Measurements from ENCODE around the gene OR7A5.
"Not testable (repeated sequence)": the region's sequence is repeated elsewhere in the genome, so short reads cannot be mapped to it uniquely, and the experiment has no call there.

OR7A5 gene

GRCh38 chr19:14835011-14835410, at the start of gene OR7A5, which contains the start of gene OR7C1:
Gene OR7A5 (minus strand): TSS chr19:14835185. CDS start chr19:14828241, 6,944 bp downstream.
Gene OR7C1 (minus strand): TSS chr19:14835185. CDS start chr19:14800136, 35,049 bp downstream.
- no peak for DNase-seq

- DNase-seq, result no peak
These were observed 36.7 kb upstream of the OR7A5 start for GRCh38 chr19:14871619-14872230.

- DNase-seq, result no peak
These were observed 33.5 kb upstream of the OR7A5 start for GRCh38 chr19:14868497-14868896.

GRCh38 chr19:14848822-14849221, 13.8 kb upstream of the OR7A5 start, which contains the start of gene OR7A10:
Gene OR7A10 (minus strand): TSS chr19:14848922. CDS start chr19:14841877, 7,045 bp downstream.
- no peak for DNase-seq

GRCh38 chr19:14843578-14843977, 8.6 kb upstream of the OR7A5 start:
- DNase-seq, result no peak

GRCh38 chr19:14843169-14843568, 8.2 kb upstream of the OR7A5 start:
- no peak for DNase-seq

GRCh38 chr19:14840206-14840605, 5.2 kb upstream of the OR7A5 start:
- DNase-seq, result no peak

- no peak for DNase-seq
These were observed 2.4 kb upstream of the OR7A5 start for GRCh38 chr19:14837391-14837790.

- no peak for DNase-seq
These were observed 4.3 kb downstream of the OR7A5 start for GRCh38 chr19:14830702-14831101.

- DNase-seq, result no peak
These were observed 9.0 kb downstream of the OR7A5 start for GRCh38 chr19:14826006-14826405.

GRCh38 chr19:14821937-14822336, 13.0 kb downstream of the OR7A5 start:
- no peak for DNase-seq

GRCh38 chr19:14818588-14818987, 16.4 kb downstream of the OR7A5 start:
- no peak for DNase-seq

GRCh38 chr19:14817052-14817451, 17.9 kb downstream of the OR7A5 start:
- DNase-seq, result no peak

GRCh38 chr19:14814982-14815652, 19.9 kb downstream of the OR7A5 start:
- no peak for DNase-seq

- DNase-seq, result no peak
These were observed 25.5 kb downstream of the OR7A5 start for GRCh38 chr19:14809272-14810057.

- no peak for DNase-seq
These were observed 30.2 kb downstream of the OR7A5 start for GRCh38 chr19:14804765-14805164.

GRCh38 chr19:14798760-14799159, 36.2 kb downstream of the OR7A5 start:
- DNase-seq, result no peak

- DNase-seq, result no peak
These were observed 39.0 kb downstream of the OR7A5 start for GRCh38 chr19:14796021-14796420.

- no peak for DNase-seq
These were observed 39.8 kb downstream of the OR7A5 start for GRCh38 chr19:14795078-14795721.

GRCh38 chr19:14792250-14792649, 42.7 kb downstream of the OR7A5 start:
- DNase-seq, result not testable (repeated sequence)

- peak; percentile 63 for DNase-seq
These were observed 48.5 kb downstream of the OR7A5 start for GRCh38 chr19:14786421-14786851.

- peak; percentile 49 for DNase-seq
These were observed 49.7 kb downstream of the OR7A5 start for GRCh38 chr19:14785102-14785793.

- peak; percentile 51 for DNase-seq
These were observed 50.3 kb downstream of the OR7A5 start for GRCh38 chr19:14784730-14785101.

Measured in activated CD8-positive, alpha-beta memory T cell treated with anti-CD3 and anti-CD28 coated beads for 24 hours (primary cell).